Regular cardiac myocyte (primary cell): ENCODE measurements around the gene RPL35. TPM values are rescaled to one million over a fixed set of nuclear protein-coding genes. Genes with fewer than 3 reads are reported as not detected.

Experiments used
- total RNA-seq: library from RNA; depleted of rRNA; stranded (reverse); fragments of >200 nt; gene quantifications from 2 replicates; pipeline ENCODE4 v1.2.3, GENCODE V29; 2014

Gene RPL35
- total RNA-seq, result 2,537 and 2,667 TPM in 2 replicates

GRCh38 chr9:124861342-124862229, at the start of gene RPL35, which contains the start of gene ARPC5L:
RPL35 (minus strand) TSS chr9:124861957; CDS start chr9:124861912, 45 bp downstream.
ARPC5L (plus strand) TSS chr9:124862130; CDS start chr9:124869291, 7,161 bp downstream.

DNA sequence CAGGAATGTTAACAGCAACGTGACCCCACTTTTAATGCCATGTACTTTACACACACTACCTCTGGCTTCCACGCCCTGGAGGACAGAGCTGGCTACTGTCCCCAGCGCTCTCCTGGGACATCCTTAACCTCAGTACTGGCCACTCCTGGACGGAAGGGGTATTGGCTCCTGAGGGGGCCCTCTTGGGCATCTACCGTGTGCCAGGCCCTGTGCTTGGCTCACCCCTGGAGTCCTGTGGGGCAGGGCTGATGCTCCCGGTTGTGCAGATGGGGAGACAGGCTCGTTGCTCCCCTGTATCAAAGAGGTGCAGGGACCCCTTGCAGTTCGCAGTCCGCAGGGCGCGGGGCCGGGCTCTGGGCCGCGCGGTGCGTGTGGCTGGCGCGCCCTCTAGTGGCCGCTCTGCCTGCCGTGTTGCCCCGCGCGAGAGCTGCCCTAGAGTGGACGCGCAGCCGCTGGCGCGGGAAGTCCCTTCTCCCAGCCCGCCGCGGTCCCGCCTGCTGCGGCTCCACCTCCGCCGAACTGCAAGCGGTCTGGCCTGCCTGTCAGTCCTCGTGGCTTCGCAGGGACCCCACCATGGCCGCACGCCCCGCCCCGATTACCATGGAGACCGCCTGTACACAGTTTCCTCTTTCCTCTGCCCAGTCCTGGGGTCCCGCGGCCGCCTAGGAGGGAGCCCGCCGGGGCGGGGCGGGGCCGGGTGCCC, 8.8 kb downstream of the RPL35 start, which contains the start of gene WDR38:
WDR38 (plus strand) TSS at position 632 of the 703 bp plus-strand sequence. CDS start 72 bp downstream, outside the sequence.

Other genes starting within 250 kb of the RPL35 start
- gene NR6A1, start 90.6 kb downstream of the RPL35 start, total RNA-seq, result 0.19 and 0.56 TPM in 2 replicates
- gene OLFML2A, start 84.8 kb downstream of the RPL35 start, total RNA-seq, result 0.19 and 0.56 TPM in 2 replicates
- not detected in 2 replicates for gene WDR38, start 8.5 kb downstream of the RPL35 start, total RNA-seq
- gene ARPC5L, start 173 bp upstream of the RPL35 start, total RNA-seq, result 10.1 and 21.3 TPM in 2 replicates
- 7.9 and 13.4 TPM in 2 replicates for gene GOLGA1, start 79.1 kb upstream of the RPL35 start, total RNA-seq